GM12878 (cell line): ENCODE data around the gene YAP1. TPM values are rescaled to one million over a fixed set of nuclear protein-coding genes. Genes with fewer than 3 reads are reported as not detected.
A peak's percentile ranks its signal among the peaks of the same experiment; 100 is the strongest.

Source experiments
- ATAC-seq: fragments of 200-7000 bp; cut with Tn5 transposase; 3 replicates; pipeline ENCODE4 v1.9.1; 2020; ENCODE audit warnings: mild to moderate bottlenecking, moderate library complexity
- BruUV-seq: library from RNA; stranded (reverse); fragments of 400-500 nt; replicated peaks from 2 replicates; lab custom pipeline; 2021; lab: Mats Ljungman, UMichigan
- CTCF ChIA-PET: fragments of 300-600 bp; sonication (Branson Sonifier 250); formaldehyde crosslinking; extraction: SDS; loops from one replicate; lab custom pipeline; 2021; ENCODE audit warnings: inconsistent platforms; lab: Yijun Ruan, JAX
- POLR2A ChIA-PET: fragments of 350-600 bp; formaldehyde crosslinking; extraction: SDS; loops from one replicate; lab custom pipeline; 2021; ENCODE audit warnings: inconsistent platforms; lab: Charles Lee
- RAD21 ChIA-PET: fragments of 300-600 bp; sonication (Branson Sonifier 250); formaldehyde crosslinking; loops from one replicate; lab custom pipeline; 2023; ENCODE audit warnings: antibody characterized with exemption; ENCODE audit not compliant: unreplicated experiment; lab: Charles Lee
- SMC1A ChIA-PET: fragments of 300-600 bp; sonication (Branson Sonifier 250); formaldehyde crosslinking; loops from one replicate; lab custom pipeline; 2023; ENCODE audit not compliant: unreplicated experiment, uncharacterized antibody; lab: Charles Lee
- DNase-seq: peaks from one replicate; pipeline ENCODE4 v3.0.0-alpha.2; 2011; ENCODE audit warnings: low read depth, low spot score
- FAIRE-seq: peaks from 3 replicates; lab custom pipeline; 2011; peaks lifted over from hg19 to GRCh38; lab: Jason Lieb, UNC
- H2AFZ ChIP-seq: 2 replicates; pipeline ENCODE4 v1.6.0; 2011; ENCODE audit warnings: low read depth, low read length, control low read depth; ENCODE audit not compliant: control insufficient read depth
- H3K27ac ChIP-seq: 2 replicates; pipeline ENCODE4 v1.5.1; 2011; ENCODE audit warnings: control low read depth; ENCODE audit not compliant: control insufficient read depth, insufficient read depth
- H3K27me3 ChIP-seq, 2 experiments: replicated peaks in 1 of 2; 2 replicates each; pipeline versions ENCODE4 v1.6.0 to v1.6.1; 2011; ENCODE audit warnings: low read length in 1 of 2; ENCODE audit not compliant: control insufficient read depth in 2 of 2, insufficient read depth in 2 of 2
- H3K36me3 ChIP-seq, 2 experiments: 2 replicates each; pipeline ENCODE4 v1.5.1; 2011; ENCODE audit warnings: low read length in 1 of 2; ENCODE audit not compliant: control insufficient read depth in 2 of 2, insufficient read depth in 2 of 2
- H3K4me1 ChIP-seq: 2 replicates; pipeline ENCODE4 v1.6.1; 2011; ENCODE audit warnings: mild to moderate bottlenecking, low read length, moderate library complexity, mixed read lengths; ENCODE audit not compliant: control insufficient read depth, insufficient read depth
- H3K4me2 ChIP-seq: 2 replicates; pipeline ENCODE4 v1.6.0; 2011; ENCODE audit warnings: control low read depth; ENCODE audit not compliant: control insufficient read depth, insufficient read depth
- H3K4me3 ChIP-seq: fragments of 200-600 bp; sonication (generic); 2 replicates; pipeline ENCODE4 v1.5.1; 2016
- H3K79me2 ChIP-seq: 2 replicates; pipeline ENCODE4 v1.6.0; 2011; ENCODE audit warnings: low read length; ENCODE audit not compliant: control insufficient read depth, insufficient read depth
- H3K9ac ChIP-seq: 2 replicates; pipeline ENCODE4 v1.8.0; 2011; ENCODE audit warnings: low read length, control low read depth, mixed read lengths; ENCODE audit not compliant: control insufficient read depth, insufficient read depth
- H3K9me3 ChIP-seq: replicated peaks from 3 replicates; pipeline ENCODE4 v1.5.1; 2011; ENCODE audit warnings: mild to moderate bottlenecking, low read length; ENCODE audit not compliant: control insufficient read depth, insufficient read depth
- H4K20me1 ChIP-seq: 2 replicates; pipeline ENCODE4 v1.6.0; 2011; ENCODE audit not compliant: control insufficient read depth, insufficient read depth
- ASH2L ChIP-seq: fragments of 300-600, 200-600 bp; sonication (generic); IDR thresholded peaks from 2 replicates; pipeline ENCODE4 v1.6.1; 2017; ENCODE audit warnings: low read depth, mild to moderate bottlenecking, borderline replicate concordance
- ATF7 ChIP-seq: fragments of 450-650 bp; IDR thresholded peaks from 2 replicates; pipeline ENCODE4 v1.6.1; 2016; ENCODE audit warnings: low read depth, mild to moderate bottlenecking
- BRCA1 ChIP-seq: IDR thresholded peaks from 2 replicates; pipeline ENCODE4 v1.6.1; 2011; ENCODE audit warnings: low read depth, low read length, improper control_type of control experiment
- CHD4 ChIP-seq: fragments of 200-600 bp; sonication (generic); IDR thresholded peaks from 2 replicates; pipeline ENCODE4 v1.6.1; 2016; ENCODE audit warnings: mild to moderate bottlenecking
- IKZF2 ChIP-seq, 2 experiments: fragments of 450-650 bp; IDR thresholded peaks; 2 replicates each; pipeline ENCODE4 v1.6.1; 2017; ENCODE audit warnings: mild to moderate bottlenecking in 2 of 2, moderate library complexity in 2 of 2
- MTA3 ChIP-seq: IDR thresholded peaks from 2 replicates; pipeline ENCODE4 v1.6.1; 2012; ENCODE audit warnings: low read length, inconsistent platforms, borderline replicate concordance
- PAX8 ChIP-seq: fragments of 450-650 bp; IDR thresholded peaks from 2 replicates; pipeline ENCODE4 v1.6.1; 2017; ENCODE audit warnings: mild to moderate bottlenecking, moderate library complexity
- RUNX3 ChIP-seq: IDR thresholded peaks from 2 replicates; pipeline ENCODE4 v1.6.1; 2012; ENCODE audit warnings: low read length, inconsistent platforms
- SMARCA5 ChIP-seq: fragments of 450-650 bp; IDR thresholded peaks from 2 replicates; pipeline ENCODE4 v1.6.1; 2017; ENCODE audit warnings: mild to moderate bottlenecking
- SPI1 ChIP-seq: IDR thresholded peaks from 2 replicates; pipeline ENCODE4 v1.6.1; 2011; ENCODE audit warnings: low read depth, mild to moderate bottlenecking, low read length, moderate library complexity, borderline replicate concordance; ENCODE audit not compliant: insufficient read depth
- TCF7 ChIP-seq: IDR thresholded peaks from 2 replicates; pipeline ENCODE4 v1.6.1; 2014; ENCODE audit warnings: antibody characterized with exemption, borderline replicate concordance
- ZNF207 ChIP-seq: fragments of 450-650 bp; IDR thresholded peaks from 2 replicates; pipeline ENCODE4 v1.6.1; 2014; ENCODE audit warnings: antibody characterized with exemption, mild to moderate bottlenecking, borderline replicate concordance
- WGBS: methylation state at CpG from one replicate; pipeline ENCODE4 v1.1.6; 2016; ENCODE audit warnings: low lambda C conversion rate; ENCODE audit not compliant: insufficient replicate concordance, insufficient coverage; ENCODE audit errors: missing lambda C conversion rate; 5-methylcytosine and 5-hydroxymethylcytosine counted together
- in situ Hi-C: fragments of 300-500 bp; cut with MboI; formaldehyde crosslinking; loops from 9 replicates; pipeline ENCODE4 v1.14.3; 2018; ENCODE audit warnings: mixed read lengths
- intact Hi-C: fragments of 100-400 bp; cut with micrococcal nuclease; formaldehyde crosslinking; loops from one replicate; pipeline ENCODE4 v1.14.2; 2022; ENCODE audit not compliant: unreplicated experiment
- polyA plus RNA-seq, 11 experiments: library from polyadenylated mRNA; depleted of rRNA in 4 of 11; unstranded in 6 of 11; stranded (reverse) in 5 of 11; fragments of >200 nt; fragmentation: Nextera tagmentation in 4 of 11; fragmentation: Illumina TruSeq in 1 of 11; extraction: Ambion mirVana in 4 of 11; extraction: Trizol in 1 of 11; gene quantifications; 1 replicate in 1 of 11; 2 replicates in 10 of 11; pipeline versions ENCODE4 v1.2.1 to v1.2.3, GENCODE V29; 2011 to 2016; ENCODE audit warnings: inconsistent platforms in 2 of 11, missing spikeins in 2 of 11, low read depth in 1 of 11
- total RNA-seq, 4 experiments: library from RNA; depleted of rRNA in 3 of 4; stranded (reverse); fragments of >200 nt in 3 of 4; fragmentation: Illumina TruSeq in 1 of 4; extraction: Trizol in 1 of 4; gene quantifications; 2 replicates each; pipeline versions ENCODE4 v1.2.1 to v1.2.3, GENCODE V29; 2013 to 2021
- TF ChIP-seq, protein P1 (sequence below): fragments of 450-650 bp; formaldehyde crosslinking; IDR thresholded peaks from 2 replicates; pipeline ENCODE4 v1.4.0; 2020; ENCODE audit warnings: mild to moderate bottlenecking, moderate library complexity
- TF ChIP-seq, protein P2 (sequence below): IDR thresholded peaks from 2 replicates; pipeline ENCODE4 v1.6.1; 2011; ENCODE audit warnings: borderline replicate concordance, low read depth, mild to moderate bottlenecking, moderate library complexity, low read length; ENCODE audit not compliant: insufficient read depth, poor library complexity, severe bottlenecking

The YAP1 gene
- total and polyA plus RNA-seq, 10 of the 15 experiments (the other 5 are each of a cell fraction or from before 2014, with no cell fraction given), result 0.03 to 0.33 (median 0.10) TPM; not detected in 6

DNA sequence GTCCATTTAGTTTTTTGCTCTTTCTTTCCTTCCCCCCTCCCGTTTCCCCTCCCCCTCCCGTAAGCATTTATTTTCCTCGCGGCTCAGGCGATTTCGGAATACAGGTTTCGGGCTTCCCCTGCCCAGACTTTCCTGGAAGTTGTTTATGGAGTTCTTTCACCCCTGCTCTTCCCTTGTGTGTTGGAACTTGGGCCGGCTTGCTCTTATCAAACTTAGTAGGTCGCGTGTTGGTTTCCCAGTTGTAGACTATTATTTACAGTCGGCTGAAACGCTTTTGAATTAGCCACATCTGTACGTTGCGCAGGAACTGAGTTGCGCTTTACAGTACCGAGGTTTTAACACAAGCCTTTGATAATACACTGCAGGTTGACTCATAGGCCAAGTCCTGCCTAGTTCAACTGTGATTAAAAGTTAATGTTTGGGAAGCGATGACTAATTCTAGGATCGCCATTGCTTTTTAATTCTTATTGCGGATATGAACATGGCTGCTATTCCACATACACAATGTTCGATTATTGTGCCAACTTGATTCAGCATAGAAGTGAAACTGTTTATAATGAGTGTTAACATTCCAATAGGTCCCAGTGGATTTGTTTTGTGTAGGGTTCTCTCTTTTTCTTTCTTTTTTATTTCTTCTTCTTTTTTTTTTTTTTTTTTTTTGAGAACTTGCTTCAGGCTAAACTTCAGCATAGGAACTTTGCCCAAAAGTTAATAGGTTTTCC lies 1.7 kb downstream of the YAP1 start:
- intact Hi-C loops (no loop called here), in situ Hi-C loops (no loop called here)
- SMC1A ChIA-PET, result no interaction called here
- Histone ChIP-seq H3K4me1 (no peaks in the 10 kb centered on the region; the same call in 1 of the 2 replicates), H2AFZ (no peak overlapping the region), H3K27me3 (peaks cover 3 to 12% of the 10 kb centered on the region in 2 experiments), H3K9me3 (no peaks in the 10 kb centered on the region), H3K9ac (no peak overlapping the region), H3K79me2 (no peaks in the 10 kb centered on the region), H3K4me3 (no peak overlapping the region), H3K4me2 (no peak overlapping the region), H3K36me3 (no peaks in the 10 kb centered on the region), H4K20me1 (no peaks in the 10 kb centered on the region), H3K27ac (no peak overlapping the region)
- RAD21 ChIA-PET, result no interaction called here
- no peak for TF ChIP-seq CHD4
- TF ChIP-seq IKZF2 (IDR thresholded peaks at IDR 0.05), result no peak
- TF ChIP-seq RUNX3, result no peak
- no peak for TF ChIP-seq SMARCA5
- no peak for TF ChIP-seq TCF7
- no peak for TF ChIP-seq ATF7
- TF ChIP-seq ZNF207, result no peak
- WGBS, result 25% methylated on average over 17 of the region's 20 CpGs
- no TSS peak for BruUV-seq
- POLR2A ChIA-PET, result no interaction called here
- CTCF ChIA-PET, result no interaction called here
- FAIRE-seq (no peak), DNase-seq (no peak), ATAC-seq (0 out of 3 replicates have a peak, but pooled peaks have one; percentile 21)

DNA sequence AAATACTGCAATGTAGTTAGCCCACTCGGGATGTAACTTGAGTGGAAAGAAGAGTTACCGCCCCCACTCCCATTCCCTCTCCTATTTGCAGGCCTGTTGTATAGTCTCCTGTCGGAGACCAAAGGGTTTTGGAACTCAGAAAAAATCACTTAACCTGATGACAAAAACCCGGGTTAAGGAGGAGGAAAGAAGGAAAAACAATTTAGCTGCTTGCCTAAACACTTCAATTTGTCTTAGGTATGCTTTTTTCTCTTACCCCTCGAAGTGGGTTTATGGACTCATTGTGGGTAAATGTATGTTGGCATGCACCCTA lies 2.2 kb downstream of the YAP1 start:
- Histone ChIP-seq H3K4me3 (no peak overlapping the region), H3K27me3 (peaks cover 3 to 12% of the 10 kb centered on the region in 2 experiments), H3K9me3 (no peaks in the 10 kb centered on the region), H3K36me3 (no peaks in the 10 kb centered on the region), H4K20me1 (no peaks in the 10 kb centered on the region), H3K4me2 (no peak overlapping the region), H3K27ac (no peak overlapping the region), H3K79me2 (no peaks in the 10 kb centered on the region), H3K9ac (no peak overlapping the region), H2AFZ (no peak overlapping the region), H3K4me1 (no peaks in the 10 kb centered on the region; the same call in 1 of the 2 replicates)
- POLR2A ChIA-PET, result no interaction called here
- in situ Hi-C loops (no loop called here), intact Hi-C loops (no loop called here)
- CTCF ChIA-PET, result no interaction called here
- SMC1A ChIA-PET, result no interaction called here
- WGBS, result 9% methylated on average over 5 of the region's 5 CpGs
- FAIRE-seq, result no peak
- no peak for DNase-seq
- RAD21 ChIA-PET, result no interaction called here
- ATAC-seq, result no peak
- BruUV-seq, result no TSS peak
- TF ChIP-seq PAX8 (no peak), MTA3 (no peak), CHD4 (no peak), BRCA1 (no peak), ASH2L (no peak), SPI1 (no peak)
- TF ChIP-seq, protein P1, sequence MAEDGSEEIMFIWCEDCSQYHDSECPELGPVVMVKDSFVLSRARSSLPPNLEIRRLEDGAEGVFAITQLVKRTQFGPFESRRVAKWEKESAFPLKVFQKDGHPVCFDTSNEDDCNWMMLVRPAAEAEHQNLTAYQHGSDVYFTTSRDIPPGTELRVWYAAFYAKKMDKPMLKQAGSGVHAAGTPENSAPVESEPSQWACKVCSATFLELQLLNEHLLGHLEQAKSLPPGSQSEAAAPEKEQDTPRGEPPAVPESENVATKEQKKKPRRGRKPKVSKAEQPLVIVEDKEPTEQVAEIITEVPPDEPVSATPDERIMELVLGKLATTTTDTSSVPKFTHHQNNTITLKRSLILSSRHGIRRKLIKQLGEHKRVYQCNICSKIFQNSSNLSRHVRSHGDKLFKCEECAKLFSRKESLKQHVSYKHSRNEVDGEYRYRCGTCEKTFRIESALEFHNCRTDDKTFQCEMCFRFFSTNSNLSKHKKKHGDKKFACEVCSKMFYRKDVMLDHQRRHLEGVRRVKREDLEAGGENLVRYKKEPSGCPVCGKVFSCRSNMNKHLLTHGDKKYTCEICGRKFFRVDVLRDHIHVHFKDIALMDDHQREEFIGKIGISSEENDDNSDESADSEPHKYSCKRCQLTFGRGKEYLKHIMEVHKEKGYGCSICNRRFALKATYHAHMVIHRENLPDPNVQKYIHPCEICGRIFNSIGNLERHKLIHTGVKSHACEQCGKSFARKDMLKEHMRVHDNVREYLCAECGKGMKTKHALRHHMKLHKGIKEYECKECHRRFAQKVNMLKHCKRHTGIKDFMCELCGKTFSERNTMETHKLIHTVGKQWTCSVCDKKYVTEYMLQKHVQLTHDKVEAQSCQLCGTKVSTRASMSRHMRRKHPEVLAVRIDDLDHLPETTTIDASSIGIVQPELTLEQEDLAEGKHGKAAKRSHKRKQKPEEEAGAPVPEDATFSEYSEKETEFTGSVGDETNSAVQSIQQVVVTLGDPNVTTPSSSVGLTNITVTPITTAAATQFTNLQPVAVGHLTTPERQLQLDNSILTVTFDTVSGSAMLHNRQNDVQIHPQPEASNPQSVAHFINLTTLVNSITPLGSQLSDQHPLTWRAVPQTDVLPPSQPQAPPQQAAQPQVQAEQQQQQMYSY (CRISPR knock-in tag), result no peak
- TF ChIP-seq, protein P2, sequence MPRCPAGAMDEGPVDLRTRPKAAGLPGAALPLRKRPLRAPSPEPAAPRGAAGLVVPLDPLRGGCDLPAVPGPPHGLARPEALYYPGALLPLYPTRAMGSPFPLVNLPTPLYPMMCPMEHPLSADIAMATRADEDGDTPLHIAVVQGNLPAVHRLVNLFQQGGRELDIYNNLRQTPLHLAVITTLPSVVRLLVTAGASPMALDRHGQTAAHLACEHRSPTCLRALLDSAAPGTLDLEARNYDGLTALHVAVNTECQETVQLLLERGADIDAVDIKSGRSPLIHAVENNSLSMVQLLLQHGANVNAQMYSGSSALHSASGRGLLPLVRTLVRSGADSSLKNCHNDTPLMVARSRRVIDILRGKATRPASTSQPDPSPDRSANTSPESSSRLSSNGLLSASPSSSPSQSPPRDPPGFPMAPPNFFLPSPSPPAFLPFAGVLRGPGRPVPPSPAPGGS, result no peak
